Trophoblast cell (in vitro differentiated cells and primary cell): Measurements from ENCODE around the gene SELENOO.

Experiments used
- DNase-seq, 2 donors: peaks; one replicate each; pipeline ENCODE4 v3.0.0-alpha.2; 2016
- H2AFZ ChIP-seq: 2 replicates; pipeline ENCODE4 v1.6.1; 2013; ENCODE audit warnings: low read length, moderate library complexity, mild to moderate bottlenecking; ENCODE audit not compliant: insufficient read depth, poor library complexity
- H2AK5ac ChIP-seq: 2 replicates; pipeline ENCODE4 v1.6.1; 2013; ENCODE audit warnings: mild to moderate bottlenecking, low read length
- H2BK120ac ChIP-seq: 2 replicates; pipeline ENCODE4 v1.6.1; 2013; ENCODE audit warnings: low read length, mild to moderate bottlenecking, moderate library complexity; ENCODE audit not compliant: insufficient read depth, poor library complexity
- H2BK12ac ChIP-seq: 2 replicates; pipeline ENCODE4 v1.6.1; 2013; ENCODE audit warnings: mild to moderate bottlenecking, low read length, moderate library complexity
- H2BK5ac ChIP-seq: 2 replicates; pipeline ENCODE4 v1.6.1; 2013; ENCODE audit warnings: low read length, low read depth, moderate library complexity, mild to moderate bottlenecking; ENCODE audit not compliant: poor library complexity
- H3K14ac ChIP-seq: 2 replicates; pipeline ENCODE4 v1.6.1; 2013; ENCODE audit warnings: mild to moderate bottlenecking, low read length
- H3K18ac ChIP-seq: 2 replicates; pipeline ENCODE4 v1.6.1; 2013; ENCODE audit warnings: mild to moderate bottlenecking, low read length
- H3K23ac ChIP-seq: 2 replicates; pipeline ENCODE4 v1.6.1; 2013; ENCODE audit warnings: low read length
- H3K27ac ChIP-seq: 2 replicates; pipeline ENCODE4 v1.5.1; 2013; ENCODE audit warnings: low read depth, mild to moderate bottlenecking, inconsistent platforms, low read length, moderate library complexity
- H3K27me3 ChIP-seq: 2 replicates; pipeline ENCODE4 v1.6.1; 2013; ENCODE audit warnings: inconsistent platforms, mild to moderate bottlenecking, low read length, moderate library complexity; ENCODE audit not compliant: insufficient read depth
- H3K36me3 ChIP-seq, 2 experiments: 1 replicate in 1 of 2; 2 replicates in 1 of 2; pipeline ENCODE4 v1.6.1; 2013; ENCODE audit warnings: low read length in 2 of 2, mild to moderate bottlenecking in 2 of 2, moderate library complexity in 1 of 2; ENCODE audit not compliant: insufficient read depth in 2 of 2, control insufficient read depth in 1 of 2
- H3K4ac ChIP-seq: 2 replicates; pipeline ENCODE4 v1.6.1; 2013; ENCODE audit warnings: low read depth, mild to moderate bottlenecking, low read length, moderate library complexity
- H3K4me1 ChIP-seq, 2 experiments: 1 replicate in 1 of 2; 2 replicates in 1 of 2; pipeline ENCODE4 v1.6.1; 2013; ENCODE audit warnings: low read length in 2 of 2, mild to moderate bottlenecking in 2 of 2, moderate library complexity in 1 of 2; ENCODE audit not compliant: insufficient read depth in 2 of 2, control insufficient read depth in 1 of 2
- H3K4me2 ChIP-seq: 2 replicates; pipeline ENCODE4 v1.6.1; 2013; ENCODE audit warnings: inconsistent platforms, mild to moderate bottlenecking, low read length, moderate library complexity
- H3K4me3 ChIP-seq: 2 replicates; pipeline ENCODE4 v1.5.1; 2013; ENCODE audit warnings: mild to moderate bottlenecking, low read depth, low read length, inconsistent platforms
- H3K79me1 ChIP-seq: one replicate; pipeline ENCODE4 v1.6.1; 2013; ENCODE audit warnings: low read length
- H3K79me2 ChIP-seq: 2 replicates; pipeline ENCODE4 v1.6.1; 2013; ENCODE audit warnings: low read length, mild to moderate bottlenecking; ENCODE audit not compliant: control insufficient read depth, insufficient read depth, poor library complexity
- H3K9ac ChIP-seq: 2 replicates; pipeline ENCODE4 v1.6.1; 2013; ENCODE audit warnings: mild to moderate bottlenecking, low read length
- H3K9me3 ChIP-seq: 2 replicates; pipeline ENCODE4 v1.6.1; 2013; ENCODE audit warnings: low read depth, mild to moderate bottlenecking, control low read depth, inconsistent platforms, low read length; ENCODE audit not compliant: insufficient read depth
- H4K12ac ChIP-seq: 2 replicates; pipeline ENCODE4 v1.6.1; 2013; ENCODE audit warnings: low read depth, mild to moderate bottlenecking, low read length, moderate library complexity
- H4K8ac ChIP-seq: 2 replicates; pipeline ENCODE4 v1.6.1; 2013; ENCODE audit warnings: low read depth, mild to moderate bottlenecking, low read length, moderate library complexity
- H4K91ac ChIP-seq: one replicate; pipeline ENCODE4 v1.6.1; 2013; ENCODE audit warnings: low read depth, mild to moderate bottlenecking, low read length, moderate library complexity
- WGBS: extraction: QIAGEN DNeasy Blood & Tissue Kit; methylation state at CpG from one replicate; pipeline ENCODE4 v1.1.7; 2013; ENCODE audit warnings: missing lambda C conversion rate; ENCODE audit not compliant: insufficient read length, insufficient coverage; ENCODE audit errors: extremely low coverage; 5-methylcytosine and 5-hydroxymethylcytosine counted together

SELENOO gene

GRCh38 chr22:50169774-50170341 is 31.0 kb upstream of the SELENOO start:
- no peak overlapping the region for H2AK5ac ChIP-seq
- peak overlapping the region; percentile 54 for H2BK5ac ChIP-seq
- H3K14ac ChIP-seq = peak overlapping the region; percentile 67
- peak overlapping the region; percentile 79 for H2BK120ac ChIP-seq
- WGBS = no CpG with 5 or more reads among the region's 70 CpGs
- H3K27ac ChIP-seq = no peak overlapping the region
- peak overlapping the region; percentile 86 for H4K91ac ChIP-seq
- peaks cover 2% of the 10 kb centered on the region for H3K79me1 ChIP-seq
- H2BK12ac ChIP-seq = no peak overlapping the region
- peak in 1 of 2 donors; percentile 9 for DNase-seq
- H3K27me3 ChIP-seq = peaks cover 17% of the 10 kb centered on the region
- no peak overlapping the region for H3K23ac ChIP-seq
- peak overlapping the region; percentile 94 for H3K4me2 ChIP-seq
- H3K9ac ChIP-seq = no peak overlapping the region
- H3K9me3 ChIP-seq = peaks cover 14% of the 10 kb centered on the region
- H3K4me3 ChIP-seq = peak overlapping the region; percentile 44
- H2AFZ ChIP-seq = peak overlapping the region; percentile 38
- H4K12ac ChIP-seq = peak overlapping the region; percentile 74
- H3K18ac ChIP-seq = peak overlapping the region; percentile 77
- H3K36me3 ChIP-seq = no peaks in the 10 kb centered on the region
- peak overlapping the region; percentile 86 for H4K8ac ChIP-seq
- no peak overlapping the region for H3K4ac ChIP-seq
- H3K4me1 ChIP-seq = no peaks in the 10 kb centered on the region
- H3K79me2 ChIP-seq = no peaks in the 10 kb centered on the region

- peak in 1 of 2 donors; percentile 20 for DNase-seq
- Histone ChIP-seq H3K4ac (no peak within 1 kb of the TSS), H2BK12ac (no peak within 1 kb of the TSS), H3K27me3 (peaks cover 17% of the 10 kb centered on the region), H3K4me2 (peak within 1 kb of the TSS; percentile 94), H3K4me1 (peaks cover 0 to under 1% of the 10 kb centered on the region in 2 experiments), H4K12ac (peak within 1 kb of the TSS; percentile 74), H3K9me3 (peaks cover 12% of the 10 kb centered on the region), H3K9ac (no peak within 1 kb of the TSS), H4K8ac (peak within 1 kb of the TSS; percentile 86), H3K36me3 (no peaks in the 10 kb centered on the region), H3K79me1 (peaks cover 2% of the 10 kb centered on the region), H2AFZ (peak within 1 kb of the TSS; percentile 71), H3K18ac (peak within 1 kb of the TSS; percentile 77), H2BK120ac (peak within 1 kb of the TSS; percentile 79), H2AK5ac (peak within 1 kb of the TSS; percentile 13), H3K14ac (peak within 1 kb of the TSS; percentile 73), H3K79me2 (no peaks in the 10 kb centered on the region), H2BK5ac (peak within 1 kb of the TSS; percentile 54), H3K27ac (no peak within 1 kb of the TSS), H4K91ac (peak within 1 kb of the TSS; percentile 86), H3K23ac (no peak within 1 kb of the TSS), H3K4me3 (peak within 1 kb of the TSS; percentile 65)
- WGBS = no CpG with 5 or more reads among the region's 105 CpGs
These were observed 30.1 kb upstream of the SELENOO start, which contains the start of gene PANX2 for GRCh38 chr22:50170453-50171318. PANX2 (plus strand) TSS chr22:50170731; CDS start chr22:50170731, 0 bp downstream.

- no peak for DNase-seq
- Histone ChIP-seq H3K4me1 (peaks cover 0 to 2% of the 10 kb centered on the region in 2 experiments), H3K4ac (no peak overlapping the region)
These were observed 29.4 kb upstream of the SELENOO start for GRCh38 chr22:50171319-50171964.

GRCh38 chr22:50171965-50172421 is 28.8 kb upstream of the SELENOO start:
- Histone ChIP-seq H3K79me1 (peaks cover 2% of the 10 kb centered on the region), H2BK12ac (no peak overlapping the region), H3K9ac (no peak overlapping the region), H3K4me1 (peaks cover 0 to 2% of the 10 kb centered on the region in 2 experiments), H3K27ac (no peak overlapping the region), H4K8ac (no peak overlapping the region), H3K4me2 (no peak overlapping the region), H2AK5ac (no peak overlapping the region), H3K4me3 (no peak overlapping the region), H3K14ac (no peak overlapping the region), H3K79me2 (no peaks in the 10 kb centered on the region), H2BK120ac (no peak overlapping the region), H3K36me3 (no peaks in the 10 kb centered on the region), H3K23ac (no peak overlapping the region), H3K9me3 (peaks cover 6% of the 10 kb centered on the region), H3K4ac (no peak overlapping the region), H4K91ac (no peak overlapping the region), H3K18ac (no peak overlapping the region), H2AFZ (no peak overlapping the region), H4K12ac (no peak overlapping the region), H2BK5ac (no peak overlapping the region), H3K27me3 (peaks cover 17% of the 10 kb centered on the region)
- no CpG with 5 or more reads among the region's 13 CpGs for WGBS
- no peak for DNase-seq

More at GRCh38 chr22:50171319-50171964, 29.4 kb upstream of the SELENOO start:
- Histone ChIP-seq H3K27me3 (peaks cover 17% of the 10 kb centered on the region), H3K4me2 (no peak overlapping the region), H3K23ac (no peak overlapping the region), H3K4me3 (no peak overlapping the region), H2AFZ (no peak overlapping the region), H3K18ac (no peak overlapping the region), H2BK5ac (no peak overlapping the region), H3K27ac (no peak overlapping the region), H3K14ac (no peak overlapping the region), H2BK120ac (no peak overlapping the region), H3K9ac (no peak overlapping the region), H2AK5ac (peak overlapping the region; percentile 13), H3K79me2 (no peaks in the 10 kb centered on the region), H4K8ac (no peak overlapping the region), H2BK12ac (no peak overlapping the region), H4K91ac (no peak overlapping the region), H3K9me3 (peaks cover 8% of the 10 kb centered on the region), H3K79me1 (peaks cover 2% of the 10 kb centered on the region), H3K36me3 (no peaks in the 10 kb centered on the region), H4K12ac (no peak overlapping the region)
- no CpG with 5 or more reads among the region's 15 CpGs for WGBS
